Mucosa of rectum (tissue), 2 donors: ENCODE data around the gene RAB42.

Experiments
- H3K27ac ChIP-seq, 2 donors: one replicate each; pipeline ENCODE4 v1.7.0; 2013; ENCODE audit warnings: inconsistent platforms in 2 of 2, low read depth in 2 of 2, low read length in 2 of 2
- H3K27me3 ChIP-seq, 2 donors: one replicate each; pipeline ENCODE4 v1.7.0; 2013; ENCODE audit warnings: low read length in 2 of 2; ENCODE audit not compliant: control insufficient read depth in 2 of 2, insufficient read depth in 2 of 2
- H3K36me3 ChIP-seq, 2 donors: one replicate each; pipeline ENCODE4 v1.7.0; 2013; ENCODE audit warnings: low read length in 2 of 2; ENCODE audit not compliant: control insufficient read depth in 2 of 2, insufficient read depth in 2 of 2
- H3K4me1 ChIP-seq, 2 donors: one replicate each; pipeline ENCODE4 v1.7.0; 2013; ENCODE audit warnings: low read length in 2 of 2, mild to moderate bottlenecking in 1 of 2; ENCODE audit not compliant: control insufficient read depth in 2 of 2, insufficient read depth in 2 of 2
- H3K4me3 ChIP-seq, 2 donors: one replicate each; pipeline ENCODE4 v1.7.0; 2013; ENCODE audit warnings: low read length in 2 of 2
- H3K9ac ChIP-seq, 2 donors: one replicate each; pipeline ENCODE4 v1.7.0; 2013; ENCODE audit warnings: low read length in 2 of 2, low read depth in 1 of 2, mild to moderate bottlenecking in 1 of 2
- H3K9me3 ChIP-seq, 2 donors: one replicate each; pipeline ENCODE4 v1.7.0; 2013; ENCODE audit warnings: low read length in 2 of 2; ENCODE audit not compliant: control insufficient read depth in 2 of 2
- donor health status: healthy.
- donor health status: Normal muscosa, but diverticular disease.

The RAB42 gene

GRCh38 chr1:28604411-28604810 lies 12.3 kb downstream of the RAB42 start:
- no peak overlapping the region for H3K27ac ChIP-seq
- H3K9ac ChIP-seq = no peak overlapping the region
- H3K9me3 ChIP-seq = no peaks in the 10 kb centered on the region
- no peak overlapping the region for H3K4me3 ChIP-seq
- no peaks in the 10 kb centered on the region for H3K4me1 ChIP-seq
- H3K36me3 ChIP-seq = peaks cover 31 to 49% of the 10 kb centered on the region in 2 donors
- no peaks in the 10 kb centered on the region for H3K27me3 ChIP-seq

DNA sequence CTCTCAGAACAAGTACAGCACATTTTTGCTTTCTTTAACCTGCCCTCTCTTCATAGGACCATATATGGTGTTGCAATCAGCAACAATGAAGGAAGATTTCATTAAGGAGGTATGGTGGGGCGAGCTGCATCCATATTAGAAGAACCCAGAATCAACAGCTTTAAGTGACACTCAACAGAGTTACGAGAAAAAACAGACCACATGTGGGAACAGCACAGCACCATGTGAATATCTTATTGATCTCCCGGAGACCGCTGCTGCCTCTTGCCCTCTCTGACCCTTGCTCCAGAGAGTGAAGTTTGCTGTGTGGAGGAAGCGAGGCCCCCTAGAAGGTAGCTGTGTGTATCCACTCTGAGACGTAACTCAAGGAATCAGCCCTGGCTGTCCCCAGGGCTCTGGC lies 12.9 kb downstream of the RAB42 start:
- Histone ChIP-seq H3K36me3 (peaks cover 31 to 49% of the 10 kb centered on the region in 2 donors), H3K27me3 (no peaks in the 10 kb centered on the region), H3K9ac (no peak overlapping the region), H3K9me3 (no peaks in the 10 kb centered on the region), H3K27ac (no peak overlapping the region), H3K4me1 (no peaks in the 10 kb centered on the region), H3K4me3 (no peak overlapping the region)

DNA sequence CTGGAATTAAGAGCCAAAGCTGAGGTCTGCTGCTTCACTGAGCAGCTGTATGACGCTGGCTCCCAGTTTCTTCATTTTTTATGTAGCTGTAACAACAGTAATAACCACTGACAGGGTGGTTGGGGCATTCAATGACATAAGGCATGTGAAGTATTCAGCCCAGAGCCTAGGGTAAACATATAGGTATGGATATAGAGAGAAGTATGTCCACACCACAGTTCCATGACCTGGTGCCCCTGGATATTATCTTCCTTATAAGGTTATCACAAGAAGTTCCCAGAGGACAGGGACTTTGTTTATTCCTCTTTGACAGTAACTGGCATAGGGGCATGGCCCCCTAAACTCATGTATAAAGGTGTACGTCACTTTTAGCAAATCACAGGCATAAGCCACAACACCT lies 14.7 kb downstream of the RAB42 start:
- H3K4me3 ChIP-seq = no peak overlapping the region
- no peaks in the 10 kb centered on the region for H3K9me3 ChIP-seq
- H3K27ac ChIP-seq = no peak overlapping the region
- H3K36me3 ChIP-seq = peaks cover 37 to 53% of the 10 kb centered on the region in 2 donors
- no peaks in the 10 kb centered on the region for H3K4me1 ChIP-seq
- no peak overlapping the region for H3K9ac ChIP-seq
- H3K27me3 ChIP-seq = no peaks in the 10 kb centered on the region

GRCh38 chr1:28613175-28613574 lies 21.1 kb downstream of the RAB42 start:
- Histone ChIP-seq H3K4me1 (no peaks in the 10 kb centered on the region), H3K4me3 (no peak overlapping the region), H3K27me3 (no peaks in the 10 kb centered on the region), H3K36me3 (peaks cover 31 to 36% of the 10 kb centered on the region in 2 donors), H3K9ac (no peak overlapping the region), H3K27ac (no peak overlapping the region), H3K9me3 (no peaks in the 10 kb centered on the region)

- no peak overlapping the region for H3K27ac ChIP-seq
- no peaks in the 10 kb centered on the region for H3K9me3 ChIP-seq
- no peaks in the 10 kb centered on the region for H3K27me3 ChIP-seq
- H3K36me3 ChIP-seq = no peaks in the 10 kb centered on the region
- H3K4me3 ChIP-seq = no peak overlapping the region
- H3K9ac ChIP-seq = no peak overlapping the region
- no peaks in the 10 kb centered on the region for H3K4me1 ChIP-seq
These were observed 39.6 kb downstream of the RAB42 start for GRCh38 chr1:28631713-28632112.

- Histone ChIP-seq H3K27me3 (no peaks in the 10 kb centered on the region), H3K36me3 (no peaks in the 10 kb centered on the region), H3K9me3 (no peaks in the 10 kb centered on the region), H3K9ac (no peak overlapping the region), H3K4me3 (no peak overlapping the region), H3K27ac (no peak overlapping the region), H3K4me1 (no peaks in the 10 kb centered on the region)
These were observed 40.5 kb downstream of the RAB42 start for GRCh38 chr1:28632560-28632959.

- H3K9ac ChIP-seq = no peak overlapping the region
- H3K9me3 ChIP-seq = no peaks in the 10 kb centered on the region
- no peaks in the 10 kb centered on the region for H3K27me3 ChIP-seq
- no peaks in the 10 kb centered on the region for H3K36me3 ChIP-seq
- peaks cover 12 to 13% of the 10 kb centered on the region in 2 donors for H3K4me1 ChIP-seq
- H3K27ac ChIP-seq = no peak overlapping the region
- H3K4me3 ChIP-seq = no peak overlapping the region
These were observed 48.7 kb downstream of the RAB42 start for GRCh38 chr1:28640766-28641165.

DNA sequence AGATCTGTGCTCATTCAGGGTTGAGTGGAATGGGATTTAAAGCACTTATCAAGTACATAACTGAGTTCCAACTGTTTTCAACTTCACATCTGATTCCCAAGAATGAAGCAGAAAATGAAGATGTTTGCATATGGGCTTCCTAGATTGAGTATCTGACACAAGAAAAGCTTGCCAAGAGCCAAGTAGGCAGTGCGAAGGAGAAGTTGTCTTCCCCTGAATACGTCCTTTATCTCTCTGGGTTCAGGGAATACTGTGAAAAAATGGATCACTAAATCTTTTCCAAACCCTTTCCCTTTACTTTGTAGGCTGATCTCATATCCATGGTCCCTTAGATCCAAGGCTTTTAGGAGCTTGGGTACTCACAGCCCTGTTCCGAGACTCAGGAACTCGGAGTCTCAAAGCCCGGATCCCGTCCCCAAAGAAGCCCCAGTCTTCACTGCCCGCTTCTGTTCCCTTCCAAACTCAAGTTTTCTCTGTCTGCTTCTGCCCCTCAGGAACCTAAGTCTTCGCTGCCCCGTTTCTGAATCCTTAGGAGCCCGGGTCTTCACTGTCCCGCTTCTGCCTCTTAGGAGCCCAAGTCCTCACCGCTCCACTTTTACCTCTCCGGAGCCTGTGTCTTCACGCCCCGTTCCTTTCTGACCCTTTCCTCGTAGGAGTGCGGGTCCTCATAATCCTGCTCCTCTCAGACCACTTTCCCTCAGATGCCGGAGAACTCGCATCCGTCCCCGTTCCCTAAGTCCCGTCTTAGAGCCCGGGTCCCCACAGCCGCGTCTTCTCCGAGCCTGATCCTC lies 50.2 kb downstream of the RAB42 start:
- Histone ChIP-seq H3K4me1 (peaks cover 14 to 15% of the 10 kb centered on the region in 2 donors), H3K9ac (peak overlapping the region; percentile 98 to 99), H3K36me3 (no peaks in the 10 kb centered on the region), H3K27me3 (no peaks in the 10 kb centered on the region), H3K4me3 (peak overlapping the region; percentile 76 to 100), H3K9me3 (no peaks in the 10 kb centered on the region), H3K27ac (peak overlapping the region; percentile 88 to 94)

- Histone ChIP-seq H3K9me3 (no peaks in the 10 kb centered on the region), H3K4me1 (peaks cover 20 to 21% of the 10 kb centered on the region in 2 donors), H3K27ac (peak within 1 kb of the TSS; percentile 88 to 94), H3K9ac (peak within 1 kb of the TSS; percentile 98 to 99), H3K36me3 (no peaks in the 10 kb centered on the region), H3K4me3 (peak within 1 kb of the TSS; percentile 76 to 100), H3K27me3 (no peaks in the 10 kb centered on the region)
These were observed 51.0 kb downstream of the RAB42 start, which contains the start of gene TAF12 for GRCh38 chr1:28642847-28643635. TSS of gene TAF12 (minus strand) at chr1:28643067. CDS start at chr1:28622081, 20,986 bp downstream.

DNA sequence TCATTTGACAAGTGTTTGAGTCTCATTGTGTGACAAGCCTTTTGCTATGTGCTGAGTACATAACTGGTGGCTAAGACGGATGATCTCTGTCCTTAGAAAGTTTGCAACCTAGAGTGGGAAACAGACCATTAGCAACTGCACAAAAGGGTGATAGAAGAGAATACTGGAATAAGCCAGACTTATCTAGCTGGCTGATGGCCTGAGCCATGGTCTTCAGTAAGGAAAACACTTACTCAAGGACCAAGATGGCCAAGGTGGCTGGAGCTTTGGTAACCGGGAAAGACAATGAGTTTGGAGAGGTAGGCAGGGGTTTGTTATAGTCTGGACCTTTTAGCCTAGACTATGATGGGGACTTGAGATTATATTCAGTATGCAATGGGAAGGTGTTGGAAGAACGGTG lies 52.4 kb downstream of the RAB42 start:
- Histone ChIP-seq H3K9me3 (no peaks in the 10 kb centered on the region), H3K27me3 (no peaks in the 10 kb centered on the region), H3K4me3 (peak overlapping the region; percentile 76 to 100), H3K27ac (peak overlapping the region; percentile 88 to 94), H3K36me3 (no peaks in the 10 kb centered on the region), H3K9ac (peak overlapping the region; percentile 75 to 98), H3K4me1 (peaks cover 24 to 27% of the 10 kb centered on the region in 2 donors)
